K562 (cell line): ENCODE data around the gene FCHSD1. TPM values are rescaled to one million over a fixed set of nuclear protein-coding genes. Genes with fewer than 3 reads are reported as not detected.

Source experiments
- CREB1 ChIP-seq, 2 experiments: sonication (generic) in 1 of 2; formaldehyde crosslinking in 1 of 2; IDR thresholded peaks; 2 replicates each; pipeline versions ENCODE4 v1.6.1 to v1.8.0; 2012 to 2022; ENCODE audit warnings: inconsistent platforms in 1 of 2, mild to moderate bottlenecking in 1 of 2, missing genetic modification reagents in 1 of 2, moderate library complexity in 1 of 2
- CTBP1 ChIP-seq: fragments of 450-650 bp; IDR thresholded peaks from 2 replicates; pipeline ENCODE4 v1.6.1; 2016; ENCODE audit warnings: borderline replicate concordance
- ELF1 ChIP-seq: fragments of 200-800 bp; sonication (Bioruptor generic); IDR thresholded peaks from 2 replicates; pipeline ENCODE4 v1.6.1; 2016; ENCODE audit warnings: missing genetic modification characterization, missing compliant biosample characterization
- GTF2F1 ChIP-seq: IDR thresholded peaks from 2 replicates; pipeline ENCODE4 v1.6.1; 2011; ENCODE audit warnings: low read depth, low read length, improper control_type of control experiment
- KDM4B ChIP-seq, 2 experiments: fragments of 450-650 bp in 1 of 2; sonication (generic) in 1 of 2; IDR thresholded peaks; 2 replicates each; pipeline ENCODE4 v1.6.1; 2016 to 2017; ENCODE audit warnings: borderline replicate concordance in 2 of 2, antibody characterized with exemption in 1 of 2, low read depth in 1 of 2, mild to moderate bottlenecking in 1 of 2
- NBN ChIP-seq: fragments of 450-650 bp; IDR thresholded peaks from 2 replicates; pipeline ENCODE4 v1.6.1; 2016; ENCODE audit warnings: low read depth, mild to moderate bottlenecking
- NONO ChIP-seq, 2 experiments: fragments of 200-400 bp in 1 of 2; fragments of 450-650 bp in 1 of 2; formaldehyde crosslinking in 1 of 2; IDR thresholded peaks; 2 replicates each; pipeline ENCODE4 v1.6.1; 2017; ENCODE audit warnings: low read depth in 2 of 2, mild to moderate bottlenecking in 2 of 2, moderate library complexity in 2 of 2, low read length in 1 of 2
- NR2C2 ChIP-seq, 2 experiments: fragments of 200-800 bp in 1 of 2; sonication (Bioruptor generic) in 1 of 2; sonication (generic) in 1 of 2; formaldehyde crosslinking in 1 of 2; IDR thresholded peaks; 2 replicates each; pipeline versions ENCODE4 v1.6.1 to v1.8.0; 2016 to 2022; ENCODE audit warnings: mild to moderate bottlenecking in 1 of 2, missing compliant biosample characterization in 1 of 2, missing genetic modification characterization in 1 of 2, missing genetic modification reagents in 1 of 2
- RBFOX2 ChIP-seq: fragments of 200-400 bp; formaldehyde crosslinking; IDR thresholded peaks from 2 replicates; pipeline ENCODE4 v1.6.1; 2017; ENCODE audit warnings: low read depth, mild to moderate bottlenecking, low read length, moderate library complexity
- RBM34 ChIP-seq: fragments of 200-400 bp; formaldehyde crosslinking; IDR thresholded peaks from 2 replicates; pipeline ENCODE4 v1.6.1; 2018; ENCODE audit warnings: low read length, borderline replicate concordance; ENCODE audit not compliant: insufficient read depth
- SMAD4 ChIP-seq: fragments of 250-450 bp; sonication (Bioruptor Pico); conservative IDR thresholded peaks from 2 replicates; pipeline ENCODE4 v1.8.0; 2021; ENCODE audit warnings: inconsistent platforms, mild to moderate bottlenecking, moderate library complexity
- SRSF9 ChIP-seq: fragments of 200-400 bp; formaldehyde crosslinking; IDR thresholded peaks from 2 replicates; pipeline ENCODE4 v1.6.1; 2017; ENCODE audit warnings: low read depth, low read length, borderline replicate concordance
- ZNF143 ChIP-seq: sonication (generic); formaldehyde crosslinking; IDR thresholded peaks from 2 replicates; pipeline ENCODE4 v1.9.0; 2022; ENCODE audit warnings: mild to moderate bottlenecking, missing genetic modification reagents
- ZNF263 ChIP-seq: sonication (generic); formaldehyde crosslinking; IDR thresholded peaks from 2 replicates; pipeline ENCODE4 v1.8.0; 2022; ENCODE audit warnings: mild to moderate bottlenecking, missing genetic modification reagents, borderline replicate concordance
- ZNF696 ChIP-seq: fragments of 250-450 bp; sonication (Bioruptor Pico); conservative IDR thresholded peaks from 2 replicates; pipeline ENCODE4 v1.4.0; 2020; ENCODE audit warnings: mild to moderate bottlenecking, moderate library complexity
- ZNF764 ChIP-seq: fragments of 250-450 bp; sonication (Bioruptor Pico); IDR thresholded peaks from 2 replicates; pipeline ENCODE4 v1.4.0; 2020; ENCODE audit warnings: low read depth, mild to moderate bottlenecking, moderate library complexity
- polyA plus RNA-seq, 8 experiments: library from polyadenylated mRNA; depleted of rRNA in 4 of 8; stranded (reverse) in 5 of 8; unstranded in 3 of 8; fragments of >200 nt; fragmentation: Nextera tagmentation in 2 of 8; fragmentation: Illumina TruSeq in 1 of 8; extraction: Ambion mirVana in 2 of 8; extraction: Trizol in 1 of 8; gene quantifications; 2 replicates each; pipeline versions ENCODE4 v1.2.1 to v1.2.3, GENCODE V29; 2011 to 2014; ENCODE audit warnings: inconsistent platforms in 1 of 8, missing spikeins in 1 of 8
- total RNA-seq, 7 experiments: library from RNA; depleted of rRNA in 6 of 7; stranded (reverse); fragments of >200 nt in 6 of 7; fragmentation: Illumina TruSeq in 2 of 7; extraction: Trizol in 2 of 7; gene quantifications; 2 replicates each; pipeline versions ENCODE4 v1.2.1 to v1.2.3, GENCODE V29; 2011 to 2021; ENCODE audit warnings: low replicate concordance in 1 of 7
- TF ChIP-seq, protein P1 (sequence below): fragments of 450-650 bp; IDR thresholded peaks from 2 replicates; pipeline ENCODE4 v1.6.1; 2018; ENCODE audit not compliant: partially characterized antibody
- TF ChIP-seq, protein P2 (sequence below): sonication (generic); formaldehyde crosslinking; IDR thresholded peaks from 2 replicates; pipeline ENCODE4 v1.9.0; 2022; ENCODE audit warnings: mild to moderate bottlenecking, missing genetic modification reagents
- TF ChIP-seq, protein P3 (sequence below), 2 experiments: IDR thresholded peaks; 2 replicates each; pipeline ENCODE4 v1.6.1; 2012; ENCODE audit warnings: improper control_type of control experiment in 2 of 2, low read depth in 2 of 2, low read length in 2 of 2, borderline replicate concordance in 1 of 2

The FCHSD1 gene
- total and polyA plus RNA-seq, 9 of the 15 experiments (the other 6 are each of a cell fraction or from before 2014, with no cell fraction given) = 0.35 to 37.5 (median 13.6) TPM

DNA sequence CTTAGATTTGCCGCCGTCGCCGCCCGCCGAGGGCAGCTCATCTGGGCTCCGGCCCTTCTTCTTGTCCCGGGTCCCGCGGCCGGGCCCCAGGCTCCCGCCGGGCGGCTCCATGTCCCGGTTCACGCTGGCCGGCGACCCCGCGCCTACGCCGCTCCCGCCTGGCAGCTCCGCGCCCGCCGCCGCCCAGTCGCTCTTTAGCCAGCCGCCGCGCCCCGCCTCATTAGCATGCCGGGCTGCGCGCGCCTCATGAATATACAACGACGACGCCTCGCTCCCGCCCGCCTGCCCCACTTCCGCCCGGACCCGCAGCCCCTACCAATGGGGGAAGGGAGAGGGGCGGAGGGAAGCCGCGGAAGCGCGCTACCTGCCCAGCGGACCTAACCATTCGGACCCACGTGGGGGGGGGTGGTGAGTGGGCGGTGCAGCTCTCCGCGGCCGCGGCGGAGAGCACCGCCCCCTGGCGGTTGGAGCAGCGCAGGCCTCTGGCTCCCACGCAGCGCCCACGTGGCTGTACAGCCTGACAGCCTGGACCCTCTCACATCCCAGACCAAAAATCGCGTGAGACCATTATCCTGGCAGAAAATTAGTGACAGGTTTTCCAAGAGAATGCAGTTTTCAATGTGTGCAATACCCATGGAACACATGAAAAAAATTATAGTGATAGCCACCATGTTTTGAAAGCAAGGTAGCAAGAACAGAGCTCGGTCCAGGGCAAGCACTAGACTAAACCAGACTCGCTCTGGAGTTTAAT lies 32.2 kb downstream of the FCHSD1 start, which contains the start of gene DIAPH1 (continued):
- TF ChIP-seq, protein P1, sequence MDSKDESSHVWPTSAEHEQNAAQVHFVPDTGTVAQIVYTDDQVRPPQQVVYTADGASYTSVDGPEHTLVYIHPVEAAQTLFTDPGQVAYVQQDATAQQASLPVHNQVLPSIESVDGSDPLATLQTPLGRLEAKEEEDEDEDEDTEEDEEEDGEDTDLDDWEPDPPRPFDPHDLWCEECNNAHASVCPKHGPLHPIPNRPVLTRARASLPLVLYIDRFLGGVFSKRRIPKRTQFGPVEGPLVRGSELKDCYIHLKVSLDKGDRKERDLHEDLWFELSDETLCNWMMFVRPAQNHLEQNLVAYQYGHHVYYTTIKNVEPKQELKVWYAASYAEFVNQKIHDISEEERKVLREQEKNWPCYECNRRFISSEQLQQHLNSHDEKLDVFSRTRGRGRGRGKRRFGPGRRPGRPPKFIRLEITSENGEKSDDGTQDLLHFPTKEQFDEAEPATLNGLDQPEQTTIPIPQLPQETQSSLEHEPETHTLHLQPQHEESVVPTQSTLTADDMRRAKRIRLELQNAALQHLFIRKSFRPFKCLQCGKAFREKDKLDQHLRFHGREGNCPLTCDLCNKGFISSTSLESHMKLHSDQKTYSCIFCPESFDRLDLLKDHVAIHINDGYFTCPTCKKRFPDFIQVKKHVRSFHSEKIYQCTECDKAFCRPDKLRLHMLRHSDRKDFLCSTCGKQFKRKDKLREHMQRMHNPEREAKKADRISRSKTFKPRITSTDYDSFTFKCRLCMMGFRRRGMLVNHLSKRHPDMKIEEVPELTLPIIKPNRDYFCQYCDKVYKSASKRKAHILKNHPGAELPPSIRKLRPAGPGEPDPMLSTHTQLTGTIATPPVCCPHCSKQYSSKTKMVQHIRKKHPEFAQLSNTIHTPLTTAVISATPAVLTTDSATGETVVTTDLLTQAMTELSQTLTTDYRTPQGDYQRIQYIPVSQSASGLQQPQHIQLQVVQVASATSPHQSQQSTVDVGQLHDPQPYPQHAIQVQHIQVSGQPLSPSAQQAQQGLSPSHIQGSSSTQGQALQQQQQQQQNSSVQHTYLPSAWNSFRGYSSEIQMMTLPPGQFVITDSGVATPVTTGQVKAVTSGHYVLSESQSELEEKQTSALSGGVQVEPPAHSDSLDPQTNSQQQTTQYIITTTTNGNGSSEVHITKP = peak; percentile 99
- no peak for TF ChIP-seq ZNF764
- TF ChIP-seq SRSF9 = no peak
- peak; percentile 58; the same call in 1 of the 2 replicates for TF ChIP-seq SMAD4 (CRISPR knock-in tag)
- no peak for TF ChIP-seq RBM34
- peak in 1 of 2 experiments; percentile 55; a peak in 1 of 4 replicates for TF ChIP-seq KDM4B (IDR thresholded peaks at IDR 0.05; ENCODE audit: borderline replicate concordance in 2 of 2, low read depth in 1 of 2)
- TF ChIP-seq NR2C2 (CRISPR knock-in tag; IDR thresholded peaks at IDR 0.05) = no peak
- peak; percentile 76; the same call in 1 of the 2 replicates for TF ChIP-seq NR2C2 (tag; IDR thresholded peaks at IDR 0.05)
- TF ChIP-seq NONO (IDR thresholded peaks at IDR 0.05; ENCODE audit: low read depth in 2 of 2, low read length in 1 of 2) = peak; percentile 48 to 98; a peak in 2 of 4 replicates
- TF ChIP-seq CREB1 (IDR thresholded peaks at IDR 0.05) = peak; percentile 81
- peak; percentile 86; the same call in 1 of the 2 replicates for TF ChIP-seq CREB1 (CRISPR knock-in tag; IDR thresholded peaks at IDR 0.05)
- TF ChIP-seq, protein P2, sequence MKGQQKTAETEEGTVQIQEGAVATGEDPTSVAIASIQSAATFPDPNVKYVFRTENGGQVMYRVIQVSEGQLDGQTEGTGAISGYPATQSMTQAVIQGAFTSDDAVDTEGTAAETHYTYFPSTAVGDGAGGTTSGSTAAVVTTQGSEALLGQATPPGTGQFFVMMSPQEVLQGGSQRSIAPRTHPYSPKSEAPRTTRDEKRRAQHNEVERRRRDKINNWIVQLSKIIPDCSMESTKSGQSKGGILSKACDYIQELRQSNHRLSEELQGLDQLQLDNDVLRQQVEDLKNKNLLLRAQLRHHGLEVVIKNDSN (CRISPR knock-in tag) = peak; percentile 94
- TF ChIP-seq ZNF143 = no peak; the same call in 1 of the 2 replicates
- TF ChIP-seq NBN = peak; percentile 72; the same call in 1 of the 2 replicates
- TF ChIP-seq RBFOX2 = peak; percentile 94
- peak; percentile 99 for TF ChIP-seq ELF1 (tag)
- no peak for TF ChIP-seq ZNF696
- TF ChIP-seq ZNF263 (CRISPR knock-in tag) = peak; percentile 37; the same call in 1 of the 2 replicates
- TF ChIP-seq, protein P3, sequence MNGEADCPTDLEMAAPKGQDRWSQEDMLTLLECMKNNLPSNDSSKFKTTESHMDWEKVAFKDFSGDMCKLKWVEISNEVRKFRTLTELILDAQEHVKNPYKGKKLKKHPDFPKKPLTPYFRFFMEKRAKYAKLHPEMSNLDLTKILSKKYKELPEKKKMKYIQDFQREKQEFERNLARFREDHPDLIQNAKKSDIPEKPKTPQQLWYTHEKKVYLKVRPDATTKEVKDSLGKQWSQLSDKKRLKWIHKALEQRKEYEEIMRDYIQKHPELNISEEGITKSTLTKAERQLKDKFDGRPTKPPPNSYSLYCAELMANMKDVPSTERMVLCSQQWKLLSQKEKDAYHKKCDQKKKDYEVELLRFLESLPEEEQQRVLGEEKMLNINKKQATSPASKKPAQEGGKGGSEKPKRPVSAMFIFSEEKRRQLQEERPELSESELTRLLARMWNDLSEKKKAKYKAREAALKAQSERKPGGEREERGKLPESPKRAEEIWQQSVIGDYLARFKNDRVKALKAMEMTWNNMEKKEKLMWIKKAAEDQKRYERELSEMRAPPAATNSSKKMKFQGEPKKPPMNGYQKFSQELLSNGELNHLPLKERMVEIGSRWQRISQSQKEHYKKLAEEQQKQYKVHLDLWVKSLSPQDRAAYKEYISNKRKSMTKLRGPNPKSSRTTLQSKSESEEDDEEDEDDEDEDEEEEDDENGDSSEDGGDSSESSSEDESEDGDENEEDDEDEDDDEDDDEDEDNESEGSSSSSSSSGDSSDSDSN (IDR thresholded peaks at IDR 0.05; ENCODE audit: borderline replicate concordance in 1 of 2, low read depth in 2 of 2, low read length in 2 of 2) = no peak
- TF ChIP-seq GTF2F1 = 0 out of 2 replicates have a peak, but pooled peaks have one; percentile 70
- peak; percentile 94 for TF ChIP-seq CTBP1
